Sigmoid colon (tissue), 3 donors: ENCODE results near the gene DHRS7B.

Experiments used
- POLR2A ChIP-seq, 2 donors: fragments of 450-650 bp; IDR thresholded peaks; one replicate each; pipeline ENCODE4 v1.6.1; 2016; ENCODE audit warnings: antibody characterized with exemption in 2 of 2, mild to moderate bottlenecking in 2 of 2, moderate library complexity in 2 of 2
- TF ChIP-seq, protein P1 (sequence below), 4 experiments: fragments of 450-650 bp in 3 of 4; fragments of 200-600 bp in 1 of 4; IDR thresholded peaks; one replicate each; pipeline ENCODE4 v1.5.1; 2016 to 2019; ENCODE audit warnings: antibody characterized with exemption in 4 of 4, mild to moderate bottlenecking in 3 of 4, moderate library complexity in 2 of 4

GRCh38 chr17:21160401-21160800 lies 33.6 kb downstream of the DHRS7B start:
- TF ChIP-seq, protein P1, sequence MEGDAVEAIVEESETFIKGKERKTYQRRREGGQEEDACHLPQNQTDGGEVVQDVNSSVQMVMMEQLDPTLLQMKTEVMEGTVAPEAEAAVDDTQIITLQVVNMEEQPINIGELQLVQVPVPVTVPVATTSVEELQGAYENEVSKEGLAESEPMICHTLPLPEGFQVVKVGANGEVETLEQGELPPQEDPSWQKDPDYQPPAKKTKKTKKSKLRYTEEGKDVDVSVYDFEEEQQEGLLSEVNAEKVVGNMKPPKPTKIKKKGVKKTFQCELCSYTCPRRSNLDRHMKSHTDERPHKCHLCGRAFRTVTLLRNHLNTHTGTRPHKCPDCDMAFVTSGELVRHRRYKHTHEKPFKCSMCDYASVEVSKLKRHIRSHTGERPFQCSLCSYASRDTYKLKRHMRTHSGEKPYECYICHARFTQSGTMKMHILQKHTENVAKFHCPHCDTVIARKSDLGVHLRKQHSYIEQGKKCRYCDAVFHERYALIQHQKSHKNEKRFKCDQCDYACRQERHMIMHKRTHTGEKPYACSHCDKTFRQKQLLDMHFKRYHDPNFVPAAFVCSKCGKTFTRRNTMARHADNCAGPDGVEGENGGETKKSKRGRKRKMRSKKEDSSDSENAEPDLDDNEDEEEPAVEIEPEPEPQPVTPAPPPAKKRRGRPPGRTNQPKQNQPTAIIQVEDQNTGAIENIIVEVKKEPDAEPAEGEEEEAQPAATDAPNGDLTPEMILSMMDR (IDR thresholded peaks at IDR 0.05): no peak
- no peak for TF ChIP-seq POLR2A (IDR thresholded peaks at IDR 0.05)
